Adipose tissue (tissue), 3 donors: ENCODE results near the gene SMIM41. TPM values are rescaled to one million over a fixed set of nuclear protein-coding genes. Genes with fewer than 3 reads are reported as not detected.

ENCODE experiments used
- H3K27ac ChIP-seq: one replicate; pipeline ENCODE4 v1.5.1; 2013; ENCODE audit warnings: low read depth, low read length
- WGBS, 3 donors: extraction: QIAGEN DNeasy Blood & Tissue Kit; methylation state at CpG; one replicate each; pipeline ENCODE4 v1.1.7; 2013; 5-methylcytosine and 5-hydroxymethylcytosine counted together
- polyA plus RNA-seq, 3 donors: library from polyadenylated mRNA; stranded (reverse); fragments of 200-250 nt; gene quantifications; one replicate each; pipeline ENCODE4 v1.2.3, GENCODE V29; 2013
- donor health status: healthy with polysubstance abuse.
- donor health status: Bipolar disorder and iron deficiency.
- donor health status: healthy.

Gene SMIM41
- polyA plus RNA-seq, 3 donors = 0.27 to 0.35 TPM; not detected in 1

- 63 to 68% (median 63%) methylated on average over 10 of the region's 10 CpGs for WGBS, 3 donors
- H3K27ac ChIP-seq = no peak overlapping the region
These were observed 48.4 kb downstream of the SMIM41 start for GRCh38 chr12:52127683-52128450.

- no peak overlapping the region for H3K27ac ChIP-seq
- 61 to 93% (median 75%) methylated on average over 5 of the region's 5 CpGs for WGBS, 3 donors
These were observed 51.2 kb downstream of the SMIM41 start for GRCh38 chr12:52130711-52131110.

- H3K27ac ChIP-seq = no peak overlapping the region
- WGBS, 3 donors = 58 to 79% (median 67%) methylated on average over 3 of the region's 3 CpGs
These were observed 53.3 kb downstream of the SMIM41 start for GRCh38 chr12:52132754-52133161.

GRCh38 chr12:52137746-52138145 is 58.2 kb downstream of the SMIM41 start:
- no peak overlapping the region for H3K27ac ChIP-seq
- WGBS, 3 donors = 67 to 70% (median 69%) methylated on average over 4 to 5 of the region's 5 CpGs

DNA sequence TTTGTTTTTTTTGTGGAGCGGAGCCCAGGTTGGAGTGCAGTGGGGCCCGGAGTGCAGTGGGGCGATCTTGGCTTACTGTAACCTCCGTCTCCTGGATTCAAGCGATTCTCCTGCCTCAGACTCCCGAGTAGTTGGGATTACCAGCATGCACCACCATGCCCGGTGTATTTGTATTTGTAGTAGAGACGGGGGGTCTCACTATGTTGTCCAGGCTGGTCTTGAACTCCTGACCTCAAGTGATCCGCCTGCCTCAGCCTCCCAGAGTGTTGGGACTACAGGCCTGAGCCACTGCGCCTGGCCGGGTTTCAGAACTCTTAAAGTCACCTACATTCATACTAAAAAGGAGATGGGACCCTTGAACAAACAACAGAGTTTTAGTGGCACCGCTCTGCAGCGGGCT is 59.6 kb downstream of the SMIM41 start:
- WGBS, 3 donors = 79 to 88% (median 87%) methylated on average over 13 of the region's 13 CpGs
- no peak overlapping the region for H3K27ac ChIP-seq

- no peak overlapping the region for H3K27ac ChIP-seq
- 14 to 40% (median 36%) methylated on average over 5 of the region's 5 CpGs for WGBS, 3 donors
These were observed 60.1 kb downstream of the SMIM41 start for GRCh38 chr12:52139579-52140062.

DNA sequence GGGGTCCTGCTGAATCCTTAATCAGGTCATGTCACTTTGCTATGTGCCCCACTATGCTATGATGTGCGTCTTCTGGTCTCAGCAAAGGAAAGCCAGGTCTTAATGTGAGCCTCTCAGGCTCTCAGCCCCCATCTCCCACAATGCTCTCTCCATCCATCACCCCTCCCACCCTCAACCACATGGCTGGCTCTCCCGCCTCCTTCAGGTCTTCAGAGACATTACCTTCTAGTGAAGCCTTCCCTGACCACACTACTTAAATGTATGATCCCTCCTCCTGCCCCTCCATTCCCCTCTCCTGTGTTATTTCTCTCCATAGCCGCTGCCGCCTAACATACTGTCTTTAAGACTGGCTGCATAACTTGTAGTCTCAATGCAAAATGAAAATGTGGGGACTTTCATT is 61.8 kb downstream of the SMIM41 start:
- 86 to 96% (median 90%) methylated on average over 4 of the region's 4 CpGs for WGBS, 3 donors
- H3K27ac ChIP-seq = no peak overlapping the region

DNA sequence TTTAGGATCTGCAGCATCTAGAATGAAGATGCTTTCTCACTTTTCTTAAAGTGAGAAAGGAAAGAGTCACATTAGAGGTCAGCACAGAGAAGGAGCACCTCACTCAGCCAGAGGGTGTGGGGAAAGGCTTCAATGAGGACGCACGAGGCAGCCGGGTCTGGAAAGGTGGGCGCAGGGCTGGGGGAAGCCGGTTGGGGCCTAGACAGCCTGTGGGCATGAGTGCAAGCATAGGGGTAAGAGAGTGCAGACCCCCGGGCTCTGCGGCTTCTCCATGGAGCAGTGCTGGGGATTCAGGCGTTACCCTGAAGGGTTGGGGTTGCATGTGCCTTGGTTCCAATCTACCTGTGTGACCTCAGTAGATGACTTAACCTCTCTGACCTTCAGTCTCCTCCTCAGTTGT is 62.4 kb downstream of the SMIM41 start:
- H3K27ac ChIP-seq = no peak overlapping the region
- 84 to 91% (median 88%) methylated on average over 8 of the region's 8 CpGs for WGBS, 3 donors

GRCh38 chr12:52142431-52142830 is 62.9 kb downstream of the SMIM41 start:
- WGBS, 3 donors = 76 to 96% (median 88%) methylated on average over 5 of the region's 5 CpGs
- no peak overlapping the region for H3K27ac ChIP-seq

- 88 to 89% (median 89%) methylated on average over 14 to 16 of the region's 16 CpGs for WGBS, 3 donors
- H3K27ac ChIP-seq = no peak overlapping the region
These were observed 65.2 kb downstream of the SMIM41 start for GRCh38 chr12:52144512-52145227.

- no peak overlapping the region for H3K27ac ChIP-seq
- 76 to 90% (median 88%) methylated on average over 17 to 18 of the region's 18 CpGs for WGBS, 3 donors
These were observed 66.0 kb downstream of the SMIM41 start for GRCh38 chr12:52145228-52146088.

- no peak overlapping the region for H3K27ac ChIP-seq
- WGBS, 3 donors = 84 to 96% (median 95%) methylated on average over 8 of the region's 8 CpGs
These were observed 66.8 kb downstream of the SMIM41 start for GRCh38 chr12:52146089-52146821.

- 78 to 90% (median 87%) methylated on average over 11 of the region's 11 CpGs for WGBS, 3 donors
These were observed 67.4 kb downstream of the SMIM41 start for GRCh38 chr12:52146822-52147366.

DNA sequence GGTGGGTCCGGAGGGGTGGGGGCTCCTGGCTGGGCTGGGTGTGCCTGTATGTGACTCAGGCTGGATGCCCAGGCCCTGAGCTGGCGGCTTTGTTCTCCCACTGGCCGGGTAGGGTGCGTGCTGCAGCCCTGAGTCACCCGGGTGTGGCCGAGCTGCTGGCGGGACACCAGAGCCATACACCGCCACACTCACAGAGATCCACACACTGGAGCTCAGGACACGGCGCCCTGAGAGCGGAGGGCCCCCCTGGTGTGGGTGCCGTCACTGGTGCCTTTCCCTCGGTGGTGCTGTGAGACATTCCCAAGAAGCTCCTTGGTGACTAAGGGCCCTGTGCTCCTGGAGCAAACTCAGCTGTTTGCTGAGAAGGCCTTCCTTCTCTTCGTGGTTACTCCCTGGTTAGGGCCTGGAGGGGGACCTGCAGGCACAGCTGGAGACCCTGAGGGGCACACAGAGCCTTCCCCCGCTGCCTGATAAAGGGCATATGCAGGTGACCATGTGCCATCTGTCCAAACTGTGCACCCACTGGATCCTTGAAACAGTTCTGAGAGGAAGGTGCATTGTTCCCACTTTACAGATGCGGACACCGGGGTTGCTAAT is 68.0 kb downstream of the SMIM41 start:
- 50 to 70% (median 61%) methylated on average over 17 of the region's 17 CpGs for WGBS, 3 donors
- H3K27ac ChIP-seq = peak overlapping the region; percentile 34

More at GRCh38 chr12:52146822-52147366, 67.4 kb downstream of the SMIM41 start:
- H3K27ac ChIP-seq = no peak overlapping the region

DNA sequence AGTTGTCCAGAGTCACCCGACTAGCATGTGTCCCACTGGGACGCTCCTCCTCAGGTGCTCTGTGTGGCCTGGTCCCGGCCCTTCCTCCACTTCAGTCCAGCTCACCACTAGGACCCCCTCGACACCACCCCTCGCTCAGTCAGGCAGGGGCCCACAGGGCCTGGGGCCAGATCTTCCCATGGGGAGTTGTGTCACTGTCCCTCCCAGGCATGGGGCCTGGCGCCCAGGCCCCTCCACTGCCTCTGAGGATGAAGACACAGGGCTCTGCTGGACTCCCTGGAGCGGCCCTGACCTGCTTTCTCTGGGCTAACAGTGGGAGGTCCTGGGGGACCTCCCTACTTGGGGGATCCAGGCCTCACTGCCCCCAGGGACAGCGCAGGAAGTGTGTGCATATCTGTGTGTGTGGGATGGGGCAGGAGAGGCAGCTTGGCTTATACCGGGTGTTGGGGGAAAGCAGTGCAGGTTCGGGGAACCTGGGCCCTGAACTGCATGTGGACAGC is 68.5 kb downstream of the SMIM41 start:
- WGBS, 3 donors = 82 to 92% (median 85%) methylated on average over 10 of the region's 10 CpGs
- H3K27ac ChIP-seq = peak overlapping the region; percentile 34

DNA sequence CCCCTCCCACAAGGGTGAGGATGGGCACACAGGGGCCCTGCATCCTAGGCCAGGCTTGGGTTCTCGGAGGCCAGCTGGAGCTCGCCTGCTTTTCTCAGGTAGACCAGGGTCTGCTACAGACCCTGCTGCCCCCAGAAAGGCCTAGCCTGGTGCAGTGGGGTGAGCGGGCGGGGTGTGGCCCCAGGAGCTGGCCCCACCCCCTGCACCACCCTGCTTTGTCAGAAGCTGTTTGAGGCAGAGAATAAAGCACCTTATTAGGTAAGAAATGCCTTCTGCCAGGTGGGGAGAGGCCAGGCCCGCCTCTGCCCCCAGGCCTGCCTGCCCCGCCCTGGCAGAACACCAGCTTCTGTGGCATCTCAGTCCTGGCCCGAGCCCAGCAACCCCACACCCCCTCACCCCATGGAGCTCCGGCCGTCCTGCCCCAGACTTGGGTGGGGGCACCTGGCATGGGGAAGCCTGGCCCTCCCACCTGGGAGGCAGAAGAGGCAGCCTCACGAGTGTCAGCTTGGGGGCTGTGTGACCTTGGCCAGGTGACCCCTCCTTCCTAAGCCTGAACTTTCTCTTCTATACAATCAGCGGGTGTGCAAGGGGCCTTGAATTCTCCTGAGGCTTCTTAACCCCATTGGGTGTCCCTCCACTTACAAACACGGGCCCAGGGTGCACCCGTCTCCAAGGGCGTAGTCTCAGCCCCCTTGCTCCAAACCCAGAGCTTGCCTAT is 69.1 kb downstream of the SMIM41 start:
- H3K27ac ChIP-seq = peak overlapping the region; percentile 34
- WGBS, 3 donors = 73 to 89% (median 80%) methylated on average over 14 of the region's 14 CpGs
